HL-60/S4 treated with phorbol 12-myristate 13-acetate at 8.2 ng/mL for 4 days and 3 days (cell line): Measurements from ENCODE around the gene UBXN10.
"Not testable (repeated sequence)": the region's sequence is repeated elsewhere in the genome, so short reads cannot be mapped to it uniquely, and the experiment has no call there.

Experiments used
- in situ Hi-C: fragments of 300-500 bp; cut with MboI; formaldehyde crosslinking; loops from 2 replicates; pipeline ENCODE4 v1.15.0; 2022; ENCODE audit warnings: low sequenced_read_pairs

UBXN10 gene

DNA sequence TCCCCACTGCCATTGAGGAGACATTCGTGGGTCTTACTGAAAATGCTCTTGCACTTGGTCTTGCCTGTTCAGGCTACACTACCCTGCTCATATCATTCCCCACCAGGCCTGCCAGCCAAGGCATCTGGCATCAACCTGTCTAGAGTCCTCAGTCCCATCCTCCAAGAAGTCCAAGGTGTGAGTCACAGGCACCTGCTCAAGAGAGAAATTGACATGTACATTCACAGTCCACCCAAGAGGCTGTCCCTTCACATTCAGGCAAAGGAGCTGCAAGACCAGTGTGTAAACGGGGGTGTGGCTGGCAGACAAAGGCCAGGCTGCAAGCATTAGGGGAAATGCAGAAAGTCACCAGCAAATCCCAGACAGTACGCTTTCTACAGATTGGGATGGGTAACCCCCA is 13.5 kb downstream of the UBXN10 start:
- in situ Hi-C loops, result no loop called here

DNA sequence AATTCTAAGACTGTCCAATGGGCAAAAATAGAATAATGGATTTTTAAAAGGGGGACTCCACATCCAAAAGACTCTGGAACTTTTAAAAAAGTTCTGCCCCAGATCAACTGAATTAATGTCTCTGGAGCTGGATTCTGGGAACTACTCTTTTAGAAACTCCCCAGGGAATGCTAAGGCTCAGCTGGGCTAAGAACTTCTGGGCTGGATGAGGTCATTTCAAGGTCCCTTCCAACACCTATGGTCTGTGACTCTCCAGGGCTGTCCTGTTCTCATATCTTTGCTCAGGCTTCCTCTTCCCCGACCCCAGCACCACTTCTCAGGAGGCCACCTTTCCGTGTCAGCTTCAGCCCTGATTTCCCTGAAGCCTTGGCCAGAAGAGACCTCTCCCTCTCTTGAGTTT is 13.9 kb downstream of the UBXN10 start:
- in situ Hi-C loops, result no loop called here

- in situ Hi-C loops, result no loop called here
These were observed 15.1 kb downstream of the UBXN10 start for GRCh38 chr1:20200966-20201365.

DNA sequence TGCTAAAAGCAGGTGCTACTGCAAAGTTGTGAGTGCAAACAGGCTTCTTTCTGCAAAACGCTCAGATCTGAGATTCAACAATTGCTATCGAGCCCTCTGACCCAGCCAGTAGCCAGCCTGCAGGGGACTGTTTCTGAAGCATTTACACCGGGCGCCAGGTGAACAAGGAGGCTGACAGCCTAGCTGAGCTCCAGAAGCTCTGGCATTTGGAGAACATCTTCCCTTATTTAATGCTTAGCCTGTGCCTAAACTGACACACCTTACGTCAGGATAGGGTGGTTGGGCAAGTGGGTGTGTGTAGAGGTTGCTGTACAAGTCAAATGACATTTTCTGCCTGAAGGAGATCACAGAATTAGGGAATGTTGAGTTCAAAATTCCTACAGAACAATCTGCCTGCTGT is 16.3 kb downstream of the UBXN10 start:
- in situ Hi-C loops, result no loop called here

DNA sequence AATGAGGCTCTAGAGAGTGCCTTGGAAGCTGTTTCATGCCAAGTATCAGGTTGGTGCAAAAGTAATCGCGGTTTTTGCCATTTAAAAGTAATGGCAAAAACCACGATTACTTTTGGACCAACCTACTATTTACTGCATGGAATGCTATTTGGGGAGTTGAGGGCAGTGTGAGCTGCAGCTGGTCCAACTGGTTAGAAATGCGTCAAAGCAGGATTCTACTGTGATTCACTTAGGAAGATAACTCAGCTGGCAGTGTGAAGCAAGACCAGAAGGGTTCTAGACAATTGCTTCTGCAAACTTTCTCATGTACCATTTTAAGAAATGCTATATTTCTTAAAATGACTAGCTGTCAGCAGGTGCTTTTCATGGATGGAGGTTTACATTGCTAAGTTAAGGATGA is 21.6 kb downstream of the UBXN10 start:
- in situ Hi-C loops, result no loop called here

DNA sequence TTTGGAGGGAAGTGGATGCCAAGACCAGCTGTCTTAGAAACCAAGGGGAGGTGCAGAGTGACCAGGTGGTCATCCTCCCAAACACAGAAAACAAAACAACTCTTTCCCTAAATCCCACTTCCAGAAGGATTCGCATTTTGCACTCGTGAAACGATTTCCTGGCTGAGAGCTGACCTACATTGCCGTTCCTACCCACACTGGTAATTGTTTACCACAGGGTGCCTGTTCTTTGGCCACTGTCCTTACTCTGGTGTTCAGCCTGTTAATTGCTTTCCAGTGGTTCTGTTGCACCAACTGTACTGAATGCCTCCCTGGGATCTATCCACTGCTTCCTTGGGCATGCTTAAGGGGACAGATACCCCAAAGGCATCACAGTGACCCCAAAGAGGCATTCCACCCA is 23.6 kb downstream of the UBXN10 start:
- in situ Hi-C loops, result no loop called here

- in situ Hi-C loops, result loop anchor here (5.0 kb wide), 1 partner anchor 291 kb away; no protein-coding TSS in a partner anchor
These were observed 25.0 kb downstream of the UBXN10 start for GRCh38 chr1:20210736-20211460.

DNA sequence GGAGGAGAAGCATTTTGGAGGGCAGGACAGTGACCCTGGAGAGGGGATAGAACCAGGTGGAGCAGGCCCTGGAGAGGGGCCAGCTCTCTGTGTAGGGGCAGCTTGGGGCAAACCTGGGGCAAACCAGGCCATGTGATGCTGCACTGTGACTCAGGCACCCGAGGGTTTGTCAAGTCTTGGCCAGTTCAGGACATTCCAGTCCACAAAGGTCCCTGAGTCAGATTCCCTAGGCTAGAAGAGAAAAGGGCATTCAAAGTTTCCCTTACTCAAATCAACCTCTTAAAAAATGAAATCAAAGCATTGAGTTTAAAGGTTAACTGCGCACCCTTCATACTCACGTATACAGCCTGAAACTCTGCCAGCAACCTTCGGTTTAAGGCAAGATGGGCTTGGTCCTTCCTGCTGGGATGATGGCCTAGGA is 25.6 kb downstream of the UBXN10 start:
- in situ Hi-C loops, result loop anchor here (5.0 kb wide), 1 partner anchor 291 kb away; no protein-coding TSS in a partner anchor

DNA sequence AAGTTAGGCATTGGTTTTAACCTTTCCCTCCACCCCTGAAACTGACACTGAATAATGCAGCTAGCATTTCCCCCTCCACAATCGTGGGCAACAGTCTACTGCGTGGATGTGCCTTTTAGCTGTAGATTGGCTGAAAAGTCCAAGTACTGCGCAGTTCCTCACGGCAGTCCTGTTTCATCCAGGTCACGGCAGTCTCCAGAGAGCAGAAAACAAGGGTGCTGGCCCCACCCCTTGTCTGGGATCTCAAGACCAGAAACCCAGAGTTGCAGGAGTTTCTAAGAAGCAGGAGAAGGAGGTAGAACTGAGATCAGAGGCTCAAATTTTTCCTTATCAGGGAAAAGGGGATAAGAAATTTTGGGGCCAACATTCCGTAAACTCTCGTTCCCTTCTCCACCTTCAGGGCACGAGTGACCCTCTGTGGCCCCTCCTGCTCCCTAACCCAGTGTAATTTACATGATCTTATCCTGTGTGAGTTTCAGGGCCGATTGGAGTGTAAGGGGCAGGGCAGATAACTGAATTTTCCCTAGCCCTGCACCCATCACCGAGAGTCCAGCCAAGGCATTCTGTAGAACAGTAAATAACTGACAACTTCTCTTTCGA is 26.3 kb downstream of the UBXN10 start:
- in situ Hi-C loops, result loop anchor here (5.0 kb wide), 1 partner anchor 290 kb away; no protein-coding TSS in a partner anchor

- in situ Hi-C loops, result loop anchor here (5.0 kb wide), 1 partner anchor 289 kb away; no protein-coding TSS in a partner anchor
These were observed 26.9 kb downstream of the UBXN10 start for GRCh38 chr1:20212685-20213331.

DNA sequence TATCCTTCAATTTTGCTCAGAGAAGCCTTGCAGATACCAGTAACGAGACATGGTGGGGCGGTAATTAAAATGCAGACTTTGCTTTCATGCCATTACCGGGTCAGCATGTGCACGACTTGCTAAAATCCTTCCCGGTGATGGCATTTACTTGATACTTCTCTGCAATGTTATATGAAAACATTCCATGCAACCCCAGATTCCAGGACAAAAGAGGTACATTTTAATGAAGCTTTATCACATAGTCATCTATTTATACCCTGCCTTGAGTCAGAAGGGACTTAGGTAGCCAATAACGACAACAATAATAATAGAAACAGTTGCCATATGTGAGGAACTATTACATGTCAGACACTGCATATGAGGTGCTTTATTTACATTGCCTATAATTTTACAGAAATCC is 29.8 kb downstream of the UBXN10 start:
- in situ Hi-C loops, result no loop called here

GRCh38 chr1:20216574-20216973 is 30.7 kb downstream of the UBXN10 start:
- in situ Hi-C loops, result no loop called here

DNA sequence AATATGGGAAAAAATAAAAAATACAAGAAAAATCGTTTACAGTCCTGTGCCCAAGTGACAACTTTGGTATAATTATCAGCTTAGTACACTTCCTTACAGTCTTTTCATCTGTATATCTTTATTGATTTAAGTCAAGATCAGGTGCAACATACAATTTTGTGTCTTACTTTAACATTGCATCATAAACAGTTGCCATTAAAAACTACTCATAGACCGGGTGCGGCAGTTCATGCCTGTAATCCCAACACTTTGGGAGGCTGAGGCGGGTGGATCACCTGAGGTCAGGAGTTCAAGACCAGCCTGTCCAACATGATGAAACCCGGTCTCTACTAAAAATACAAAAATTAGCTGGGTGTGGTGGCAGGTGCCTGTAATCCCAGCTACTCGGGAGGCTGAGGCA is 33.2 kb downstream of the UBXN10 start:
- in situ Hi-C loops, result not testable (repeated sequence)

- in situ Hi-C loops, result no loop called here
These were observed 34.1 kb downstream of the UBXN10 start for GRCh38 chr1:20220036-20220435.

GRCh38 chr1:20223106-20223505 is 37.2 kb downstream of the UBXN10 start:
- in situ Hi-C loops, result no loop called here

DNA sequence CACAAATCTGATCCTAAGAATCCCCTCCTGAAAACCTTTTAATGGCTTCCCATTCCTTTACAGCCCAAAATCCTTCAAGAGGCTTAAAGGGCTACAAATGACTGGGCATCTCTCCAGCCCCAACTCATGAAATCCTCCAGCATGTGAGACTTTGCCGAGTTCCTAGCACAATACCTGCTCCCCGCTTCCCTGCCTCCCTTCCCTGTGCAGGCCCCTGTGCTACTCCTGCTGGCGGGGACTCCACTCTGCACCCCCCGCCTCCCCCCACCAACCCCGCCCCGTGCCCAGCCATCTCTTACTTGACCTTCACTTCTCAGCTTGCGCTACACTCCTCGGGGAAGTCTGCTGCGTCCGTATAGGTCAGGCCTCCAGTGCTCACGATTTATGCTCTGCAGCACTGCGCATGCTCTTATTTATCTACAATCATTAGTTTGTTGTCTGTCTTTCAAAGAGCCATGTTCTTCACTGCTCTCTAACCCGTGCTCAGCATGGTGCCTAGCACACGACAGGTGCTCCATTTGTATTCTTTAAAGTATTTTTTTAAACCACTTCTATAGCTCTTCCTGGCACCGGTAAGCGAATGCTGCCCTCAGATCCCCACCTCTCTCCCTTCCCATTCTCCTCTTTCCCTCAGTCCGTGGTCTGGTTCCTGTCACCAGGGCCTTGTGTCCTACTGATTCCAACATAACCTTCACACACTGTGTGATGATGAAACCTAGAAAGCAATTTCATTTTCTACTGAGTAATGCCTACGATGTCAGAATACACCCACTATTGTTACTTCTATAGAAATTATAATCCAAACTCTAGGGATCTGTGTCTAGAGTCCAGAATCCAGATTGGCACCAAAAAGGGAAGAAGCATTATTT is 37.9 kb downstream of the UBXN10 start:
- in situ Hi-C loops, result no loop called here

- in situ Hi-C loops, result no loop called here
These were observed 38.6 kb downstream of the UBXN10 start for GRCh38 chr1:20224546-20224945.

DNA sequence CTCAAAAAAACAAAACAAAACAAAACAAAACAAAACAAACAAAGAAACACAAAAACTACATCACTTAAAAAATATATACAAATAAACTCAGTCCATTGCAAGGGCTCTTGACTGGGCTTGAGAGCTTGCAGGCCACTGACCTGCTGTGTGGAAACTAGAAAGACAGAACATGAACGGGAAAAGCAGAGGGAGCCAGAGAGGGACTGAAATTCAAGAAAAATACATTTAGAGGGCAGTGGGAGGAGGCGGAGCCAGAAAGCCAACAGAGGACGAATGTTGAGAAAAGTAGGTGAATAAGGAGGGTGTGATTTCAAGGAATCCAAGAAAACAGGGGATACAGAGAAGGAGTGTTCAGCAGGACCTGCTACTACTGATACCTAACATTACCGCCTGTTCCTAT is 41.8 kb downstream of the UBXN10 start:
- in situ Hi-C loops, result no loop called here

GRCh38 chr1:20228314-20228825 is 42.5 kb downstream of the UBXN10 start:
- in situ Hi-C loops, result no loop called here

DNA sequence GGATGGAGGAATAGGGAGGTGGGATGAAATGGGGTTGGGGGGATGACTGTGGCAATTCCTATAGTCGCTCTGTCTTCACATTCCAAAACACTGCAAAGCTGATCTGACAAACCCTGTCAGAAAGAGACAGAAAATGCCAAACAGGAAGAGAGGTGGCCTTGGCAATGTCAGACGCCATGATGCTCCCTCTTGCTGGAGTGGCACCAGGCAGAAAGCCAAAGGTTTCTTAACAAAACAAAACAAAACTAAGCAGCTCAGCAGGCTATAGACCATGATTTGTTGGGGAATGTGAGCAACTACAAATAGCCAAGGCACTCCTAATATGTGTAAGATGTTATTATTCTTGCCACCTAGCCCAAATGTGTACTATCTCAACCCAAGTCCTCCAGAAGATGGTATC is 43.3 kb downstream of the UBXN10 start:
- in situ Hi-C loops, result no loop called here

DNA sequence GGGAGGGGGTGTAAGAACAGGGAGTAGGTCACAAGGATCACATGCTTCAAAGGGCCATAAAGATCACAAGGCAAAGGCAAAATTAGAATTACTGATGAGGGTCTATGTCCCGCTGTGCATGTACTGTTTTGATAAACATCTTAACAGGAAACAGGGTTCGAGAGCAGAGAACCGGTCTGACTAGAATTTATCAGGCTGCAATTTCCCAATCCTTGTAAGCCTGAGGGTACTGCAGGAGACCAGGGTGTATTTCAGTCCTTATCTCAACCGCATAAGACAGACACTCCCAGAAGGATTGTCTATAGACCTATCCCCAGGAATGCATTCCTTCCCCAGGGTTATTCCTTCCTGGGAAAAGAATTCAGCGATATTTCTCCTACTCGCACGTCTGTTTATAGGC is 46.7 kb downstream of the UBXN10 start:
- in situ Hi-C loops, result not testable (repeated sequence)
